Sigmoid colon (tissue), 7 donors: ENCODE measurements around the gene ATP8A1. TPM values are rescaled to one million over a fixed set of nuclear protein-coding genes. Genes with fewer than 3 reads are reported as not detected.

Experiments
- DNase-seq: peaks from one replicate; pipeline ENCODE4 v3.0.0-alpha.2; 2019
- H3K27ac ChIP-seq, 4 donors: fragments of 200-600 bp; sonication (generic); one replicate each; pipeline ENCODE4 v1.5.1; 2016 to 2019; ENCODE audit warnings: mild to moderate bottlenecking in 1 of 4
- H3K27me3 ChIP-seq, 3 donors: fragments of 200-600 bp; sonication (generic); one replicate each; pipeline ENCODE4 v1.5.1; 2019; ENCODE audit warnings: mild to moderate bottlenecking in 1 of 3
- H3K36me3 ChIP-seq, 4 donors: fragments of 200-600 bp; sonication (generic); one replicate each; pipeline ENCODE4 v1.5.1; 2016 to 2019
- H3K4me1 ChIP-seq, 4 donors: fragments of 200-600 bp; sonication (generic); one replicate each; pipeline ENCODE4 v1.5.1; 2017 to 2019
- H3K4me3 ChIP-seq, 4 donors: fragments of 200-600 bp; sonication (generic); one replicate each; pipeline ENCODE4 v1.5.1; 2017 to 2019; ENCODE audit warnings: mild to moderate bottlenecking in 2 of 4, moderate library complexity in 1 of 4
- H3K9me3 ChIP-seq, 4 donors: fragments of 200-600 bp in 3 of 4; sonication (generic) in 3 of 4; one replicate each; pipeline versions ENCODE4 v1.5.1 to v1.6.1; 2013 to 2019
- CTCF ChIP-seq, 4 experiments: fragments of 450-650 bp in 3 of 4; fragments of 200-600 bp in 1 of 4; IDR thresholded peaks; one replicate each; pipeline ENCODE4 v1.5.1; 2016 to 2019; ENCODE audit warnings: antibody characterized with exemption in 4 of 4, mild to moderate bottlenecking in 3 of 4, moderate library complexity in 2 of 4
- EP300 ChIP-seq, 4 donors: sonication (generic); formaldehyde crosslinking; IDR thresholded peaks; one replicate each; pipeline ENCODE4 v1.6.1; 2017; ENCODE audit warnings: antibody characterized with exemption in 4 of 4
- POLR2A ChIP-seq, 2 donors: fragments of 450-650 bp; IDR thresholded peaks; one replicate each; pipeline ENCODE4 v1.6.1; 2016; ENCODE audit warnings: antibody characterized with exemption in 2 of 2, mild to moderate bottlenecking in 2 of 2, moderate library complexity in 2 of 2
- POLR2AphosphoS5 ChIP-seq, 4 donors: sonication (generic); formaldehyde crosslinking; IDR thresholded peaks; one replicate each; pipeline ENCODE4 v1.6.1; 2017; ENCODE audit warnings: antibody characterized with exemption in 4 of 4
- WGBS, 2 donors: extraction: QIAGEN DNeasy Blood & Tissue Kit; methylation state at CpG; one replicate each; pipeline ENCODE4 v1.1.7; 2013; 5-methylcytosine and 5-hydroxymethylcytosine counted together
- intact Hi-C: fragments of 100-400 bp; cut with DNase I; formaldehyde crosslinking; loops from one replicate; pipeline ENCODE4 v1.15.1; 2023
- polyA plus RNA-seq, 3 donors: library from polyadenylated mRNA; stranded (reverse); fragments of 200-250 nt; gene quantifications; one replicate each; pipeline ENCODE4 v1.2.3, GENCODE V29; 2013
- total RNA-seq, 4 donors: library from RNA; depleted of rRNA; stranded (reverse); fragments of >200 nt; gene quantifications; one replicate each; pipeline ENCODE4 v1.1.0, GENCODE V29; 2016
- donor health status: healthy with polysubstance abuse.
- donor health status: Bipolar disorder and iron deficiency.
- donor health status: healthy.

The ATP8A1 gene
- total and polyA plus RNA-seq, 7 donors: 2.4 to 19.3 (median 14.5) TPM

DNA sequence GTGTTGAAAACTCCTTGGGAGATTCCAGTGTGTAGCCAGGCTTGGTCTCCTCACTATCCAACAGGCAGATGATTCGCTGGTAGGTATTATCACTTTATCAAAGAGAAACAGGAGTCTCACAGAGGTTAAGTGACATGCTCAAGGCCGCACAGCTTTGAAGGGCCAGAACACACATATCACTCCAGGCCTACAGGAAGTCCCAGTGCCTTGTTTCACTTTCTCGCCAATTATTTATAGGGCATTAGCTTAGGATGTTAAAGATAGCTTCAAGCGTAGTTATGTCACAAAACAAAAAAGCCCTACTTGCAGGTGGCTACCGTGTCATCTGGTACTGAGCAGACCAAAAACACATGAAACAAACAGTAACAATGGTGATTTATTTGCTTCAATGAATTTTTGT lies 13.2 kb downstream of the ATP8A1 start:
- intact Hi-C loops: no loop called here
- 62 to 90% methylated on average over 5 of the region's 5 CpGs for WGBS, 2 donors
- Histone ChIP-seq H3K27ac (no peak overlapping the region), H3K4me3 (no peak overlapping the region), H3K27me3 (no peaks in the 10 kb centered on the region), H3K36me3 (no peaks in the 10 kb centered on the region), H3K4me1 (no peaks in the 10 kb centered on the region), H3K9me3 (no peaks in the 10 kb centered on the region)
- DNase-seq: no peak
- TF ChIP-seq POLR2AphosphoS5 (IDR thresholded peaks at IDR 0.05): no peak
- TF ChIP-seq POLR2A (IDR thresholded peaks at IDR 0.05): no peak
- TF ChIP-seq CTCF (IDR thresholded peaks at IDR 0.05): no peak
- no peak for TF ChIP-seq EP300 (IDR thresholded peaks at IDR 0.05)

DNA sequence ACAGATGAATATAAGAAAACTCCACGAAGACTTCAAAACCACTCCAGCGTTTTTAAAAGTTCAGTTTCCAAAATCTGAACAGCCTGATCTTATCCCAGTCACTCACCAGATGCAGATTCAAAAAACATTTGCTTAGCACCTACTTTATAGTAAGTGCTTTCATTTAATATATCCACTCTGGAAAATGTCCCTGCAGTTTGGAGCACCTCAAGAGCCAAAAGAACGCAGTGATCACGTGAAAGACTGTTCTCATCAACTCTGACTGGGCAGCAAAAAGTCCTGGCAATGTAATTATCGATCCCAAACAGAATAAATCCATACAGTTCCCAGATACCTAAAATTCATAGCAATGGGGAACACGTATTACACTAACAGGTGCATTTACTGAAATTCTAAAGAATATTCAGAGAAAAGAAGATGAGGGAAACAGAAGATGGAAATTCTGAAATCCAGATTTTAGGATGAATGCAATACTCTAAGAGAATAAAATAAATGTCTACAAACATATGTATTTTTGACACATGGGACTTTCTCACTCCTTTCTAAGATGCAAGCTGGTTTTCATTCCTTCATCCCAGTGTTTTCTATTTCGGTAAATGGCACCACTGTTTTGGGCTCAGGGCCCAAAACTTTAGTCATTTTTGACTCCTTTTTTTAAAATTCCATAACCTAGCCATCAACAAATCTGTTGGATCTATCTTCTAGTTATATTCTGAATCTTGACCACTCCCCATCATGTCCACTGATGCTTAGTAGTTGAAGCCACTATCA lies 13.9 kb downstream of the ATP8A1 start:
- Histone ChIP-seq H3K27me3 (no peaks in the 10 kb centered on the region), H3K27ac (no peak overlapping the region), H3K4me3 (no peak overlapping the region), H3K9me3 (no peaks in the 10 kb centered on the region), H3K36me3 (no peaks in the 10 kb centered on the region), H3K4me1 (no peaks in the 10 kb centered on the region)
- TF ChIP-seq CTCF (IDR thresholded peaks at IDR 0.05) (no peak), POLR2AphosphoS5 (IDR thresholded peaks at IDR 0.05) (no peak), EP300 (IDR thresholded peaks at IDR 0.05) (no peak), POLR2A (IDR thresholded peaks at IDR 0.05) (no peak)
- WGBS, 2 donors: 92 to 93% methylated on average over 7 of the region's 7 CpGs
- no peak for DNase-seq
- intact Hi-C loops: no loop called here

GRCh38 chr4:42642101-42642797 lies 14.7 kb downstream of the ATP8A1 start:
- no peak overlapping the region for H3K27ac ChIP-seq
- H3K4me3 ChIP-seq: no peak overlapping the region
- no peaks in the 10 kb centered on the region for H3K4me1 ChIP-seq
- no peak for TF ChIP-seq POLR2A (IDR thresholded peaks at IDR 0.05)
- no peak for TF ChIP-seq EP300 (IDR thresholded peaks at IDR 0.05)
- no peak for TF ChIP-seq POLR2AphosphoS5 (IDR thresholded peaks at IDR 0.05)
- TF ChIP-seq CTCF (IDR thresholded peaks at IDR 0.05): no peak
- no peaks in the 10 kb centered on the region for H3K36me3 ChIP-seq
- WGBS, 2 donors: 71 to 73% methylated on average over 7 of the region's 7 CpGs
- no peaks in the 10 kb centered on the region for H3K9me3 ChIP-seq
- intact Hi-C loops: no loop called here
- H3K27me3 ChIP-seq: no peaks in the 10 kb centered on the region
- no peak for DNase-seq

DNA sequence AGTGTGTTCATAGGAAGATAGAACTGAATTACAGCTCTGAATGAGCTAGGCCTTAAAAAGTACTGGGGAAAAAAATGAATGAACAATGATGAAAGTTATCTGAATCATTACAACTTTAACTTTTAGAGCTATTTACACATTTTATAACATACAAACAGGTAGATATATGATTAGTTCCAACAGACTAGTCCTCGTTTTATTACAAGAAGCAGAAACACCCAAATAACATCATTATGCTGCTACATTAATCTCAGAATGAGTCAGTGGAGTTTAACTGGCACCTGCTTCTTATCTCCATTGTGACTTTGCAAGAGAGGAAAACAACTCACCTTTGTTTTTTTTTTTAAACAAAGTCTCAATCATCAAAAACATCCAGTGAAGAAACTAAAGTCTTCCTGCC lies 15.2 kb downstream of the ATP8A1 start:
- intact Hi-C loops: no loop called here
- no peaks in the 10 kb centered on the region for H3K36me3 ChIP-seq

More for the DNA sequence above, 15.2 kb downstream of the ATP8A1 start:
- H3K27ac ChIP-seq: no peak overlapping the region
- H3K27me3 ChIP-seq: no peaks in the 10 kb centered on the region
- TF ChIP-seq CTCF (IDR thresholded peaks at IDR 0.05): no peak
- TF ChIP-seq EP300 (IDR thresholded peaks at IDR 0.05): no peak
- TF ChIP-seq POLR2AphosphoS5 (IDR thresholded peaks at IDR 0.05): no peak
- no peak for TF ChIP-seq POLR2A (IDR thresholded peaks at IDR 0.05)
- no peaks in the 10 kb centered on the region for H3K9me3 ChIP-seq
- DNase-seq: no peak
- no peaks in the 10 kb centered on the region for H3K4me1 ChIP-seq
- H3K4me3 ChIP-seq: no peak overlapping the region
- 7 to 37% methylated on average over 1 of the region's 1 CpG for WGBS, 2 donors
